Transverse colon (tissue), 4 donors: ENCODE data around the gene RPS6KA3. TPM values are rescaled to one million over a fixed set of nuclear protein-coding genes. Genes with fewer than 3 reads are reported as not detected.

Experiments
- DNase-seq: peaks from one replicate; pipeline ENCODE4 v3.0.0-alpha.2; 2019
- H3K27ac ChIP-seq, 4 donors: fragments of 200-600 bp; sonication (generic); 2 replicates each; pipeline ENCODE4 v1.5.1; 2016 to 2018; ENCODE audit warnings: inconsistent platforms in 4 of 4
- H3K27me3 ChIP-seq: fragments of 200-600 bp; sonication (generic); 2 replicates; pipeline ENCODE4 v1.5.1; 2017; ENCODE audit warnings: inconsistent platforms
- H3K36me3 ChIP-seq, 4 donors: fragments of 200-600 bp; sonication (generic); 2 replicates each; pipeline ENCODE4 v1.5.1; 2017 to 2019; ENCODE audit warnings: inconsistent platforms in 4 of 4
- H3K4me1 ChIP-seq, 4 donors: fragments of 200-600 bp; sonication (generic); 2 replicates each; pipeline ENCODE4 v1.5.1; 2017 to 2020; ENCODE audit warnings: inconsistent platforms in 4 of 4
- H3K4me3 ChIP-seq, 4 donors: fragments of 200-600 bp; sonication (generic); 1 replicate in 1 of 4; 2 replicates in 3 of 4; pipeline versions ENCODE4 v1.5.1 to v1.6.1; 2017 to 2019; ENCODE audit warnings: inconsistent platforms in 4 of 4
- H3K9me3 ChIP-seq, 2 donors: fragments of 200-600 bp; sonication (generic); 2 replicates each; pipeline ENCODE4 v1.5.1; 2017 to 2019; ENCODE audit warnings: inconsistent platforms in 2 of 2
- EP300 ChIP-seq: sonication (generic); formaldehyde crosslinking; IDR thresholded peaks from one replicate; pipeline ENCODE4 v1.6.1; 2017; ENCODE audit warnings: antibody characterized with exemption, low read depth
- POLR2A ChIP-seq: fragments of 450-650 bp; IDR thresholded peaks from one replicate; pipeline ENCODE4 v1.6.1; 2016; ENCODE audit warnings: antibody characterized with exemption, mild to moderate bottlenecking, moderate library complexity
- POLR2AphosphoS5 ChIP-seq, 3 donors: sonication (generic); formaldehyde crosslinking; IDR thresholded peaks; one replicate each; pipeline ENCODE4 v1.6.1; 2016; ENCODE audit warnings: antibody characterized with exemption in 3 of 3
- WGBS, 2 donors: methylation state at CpG; one replicate each; pipeline ENCODE4 v1.1.5; 2018; ENCODE audit warnings: low coverage in 1 of 2; 5-methylcytosine and 5-hydroxymethylcytosine counted together
- in situ Hi-C, 4 donors: fragments of 200-750 bp; cut with MboI; loops; one replicate each; pipeline versions ENCODE4 v1.15.0 to v1.15.1; 2017; ENCODE audit warnings: low sequenced_read_pairs in 3 of 4, low pct_ligation_motif_present in 1 of 4, low pct_unique_long_range_greater_than_20kb in 1 of 4
- intact Hi-C: fragments of 100-400 bp; cut with DNase I; formaldehyde crosslinking; loops from one replicate; pipeline ENCODE4 v1.15.1; 2023; ENCODE audit warnings: low total_unique reads
- total RNA-seq, 4 donors: library from RNA; depleted of rRNA; stranded (reverse); fragments of >200 nt; gene quantifications; one replicate each; pipeline ENCODE4 v1.1.0, GENCODE V29; 2016
- TF ChIP-seq, protein P1 (sequence below), 5 experiments: fragments of 200-600 bp in 3 of 5; fragments of 450-650 bp in 2 of 5; sonication (generic) in 3 of 5; IDR thresholded peaks; 1 replicate in 2 of 5; 2 replicates in 3 of 5; pipeline ENCODE4 v1.5.1; 2016 to 2017; ENCODE audit warnings: antibody characterized with exemption in 5 of 5, inconsistent platforms in 3 of 5, mild to moderate bottlenecking in 2 of 5, moderate library complexity in 1 of 5

Gene RPS6KA3
- total RNA-seq, 4 donors from 2014 or later: 28.7 to 73.0 (median 49.8) TPM

DNA sequence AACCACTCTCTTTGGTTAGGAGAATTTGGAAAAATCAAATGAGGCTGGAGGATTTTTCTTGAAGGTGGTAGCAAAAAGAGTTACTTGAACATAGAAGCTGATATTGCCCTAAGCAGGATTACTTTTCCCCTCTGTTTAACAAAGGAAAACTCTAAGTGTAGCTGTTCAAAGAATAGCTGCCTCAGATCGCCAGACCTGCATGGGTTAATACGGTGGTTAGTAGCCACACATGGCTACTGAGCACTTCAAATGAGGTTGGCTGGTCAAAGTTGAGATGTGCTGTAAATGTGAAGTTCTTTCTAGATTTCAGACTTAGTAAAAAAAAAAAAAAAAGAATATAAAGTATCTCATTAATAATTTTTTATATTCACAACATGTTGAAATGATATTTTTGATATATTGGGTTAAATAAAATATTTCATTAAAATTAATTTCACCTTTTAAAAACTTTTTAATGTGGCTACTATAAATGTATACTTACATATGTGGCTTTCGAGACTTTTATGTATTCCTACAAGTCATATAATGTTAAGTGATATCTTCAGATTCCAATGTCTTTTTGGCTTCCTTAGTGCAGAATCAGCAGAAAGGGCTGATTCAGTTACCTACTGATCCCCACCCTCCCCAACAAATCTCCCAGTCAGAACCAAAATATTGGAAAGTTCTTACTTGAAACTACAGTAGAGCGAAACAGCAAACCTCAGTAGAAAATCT is 3.3 kb upstream of the RPS6KA3 start:
- Histone ChIP-seq H3K9me3 (no peaks in the 10 kb centered on the region), H3K4me1 (no peaks in the 10 kb centered on the region), H3K27me3 (no peaks in the 10 kb centered on the region), H3K4me3 (no peak overlapping the region), H3K27ac (no peak overlapping the region), H3K36me3 (no peaks in the 10 kb centered on the region)
- TF ChIP-seq EP300: no peak
- no peak for TF ChIP-seq POLR2AphosphoS5 (IDR thresholded peaks at IDR 0.05)
- TF ChIP-seq POLR2A: no peak
- TF ChIP-seq, protein P1, sequence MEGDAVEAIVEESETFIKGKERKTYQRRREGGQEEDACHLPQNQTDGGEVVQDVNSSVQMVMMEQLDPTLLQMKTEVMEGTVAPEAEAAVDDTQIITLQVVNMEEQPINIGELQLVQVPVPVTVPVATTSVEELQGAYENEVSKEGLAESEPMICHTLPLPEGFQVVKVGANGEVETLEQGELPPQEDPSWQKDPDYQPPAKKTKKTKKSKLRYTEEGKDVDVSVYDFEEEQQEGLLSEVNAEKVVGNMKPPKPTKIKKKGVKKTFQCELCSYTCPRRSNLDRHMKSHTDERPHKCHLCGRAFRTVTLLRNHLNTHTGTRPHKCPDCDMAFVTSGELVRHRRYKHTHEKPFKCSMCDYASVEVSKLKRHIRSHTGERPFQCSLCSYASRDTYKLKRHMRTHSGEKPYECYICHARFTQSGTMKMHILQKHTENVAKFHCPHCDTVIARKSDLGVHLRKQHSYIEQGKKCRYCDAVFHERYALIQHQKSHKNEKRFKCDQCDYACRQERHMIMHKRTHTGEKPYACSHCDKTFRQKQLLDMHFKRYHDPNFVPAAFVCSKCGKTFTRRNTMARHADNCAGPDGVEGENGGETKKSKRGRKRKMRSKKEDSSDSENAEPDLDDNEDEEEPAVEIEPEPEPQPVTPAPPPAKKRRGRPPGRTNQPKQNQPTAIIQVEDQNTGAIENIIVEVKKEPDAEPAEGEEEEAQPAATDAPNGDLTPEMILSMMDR (IDR thresholded peaks at IDR 0.05): no peak
- DNase-seq: no peak
- intact Hi-C loops (no loop called here), in situ Hi-C loops (loop anchor here in 1 of 4 donors (25.0 kb wide), 1 partner anchor 167 kb away; no protein-coding TSS in a partner anchor)
- 80% methylated on average over 1 to 4 of the region's 4 CpGs for WGBS, 2 donors

- TF ChIP-seq, protein P1 (IDR thresholded peaks at IDR 0.05): no peak
- TF ChIP-seq POLR2AphosphoS5 (IDR thresholded peaks at IDR 0.05) (no peak), POLR2A (no peak), EP300 (no peak)
- 42% methylated on average over 54 of the region's 54 CpGs; no CpG with 5 or more reads in 1 of the 2 donors for WGBS, 2 donors
- peak; percentile 40 for DNase-seq
- H3K27me3 ChIP-seq: no peaks in the 10 kb centered on the region
- H3K36me3 ChIP-seq: no peaks in the 10 kb centered on the region
- peaks cover 0 to 17% (median 5%) of the 10 kb centered on the region in 4 donors for H3K4me1 ChIP-seq
- in situ Hi-C loops (loop anchor here in 1 of 4 donors (25.0 kb wide), 1 partner anchor 169 kb away; no protein-coding TSS in a partner anchor), intact Hi-C loops (no loop called here)
- H3K4me3 ChIP-seq: peak overlapping the region; percentile 44 to 80 (median 68)
- H3K27ac ChIP-seq: peak overlapping the region; percentile 88 to 94 (median 92)
- H3K9me3 ChIP-seq: no peaks in the 10 kb centered on the region
Observed at GRCh38 chrX:20267931-20268701, 1.4 kb upstream of the RPS6KA3 start.

DNA sequence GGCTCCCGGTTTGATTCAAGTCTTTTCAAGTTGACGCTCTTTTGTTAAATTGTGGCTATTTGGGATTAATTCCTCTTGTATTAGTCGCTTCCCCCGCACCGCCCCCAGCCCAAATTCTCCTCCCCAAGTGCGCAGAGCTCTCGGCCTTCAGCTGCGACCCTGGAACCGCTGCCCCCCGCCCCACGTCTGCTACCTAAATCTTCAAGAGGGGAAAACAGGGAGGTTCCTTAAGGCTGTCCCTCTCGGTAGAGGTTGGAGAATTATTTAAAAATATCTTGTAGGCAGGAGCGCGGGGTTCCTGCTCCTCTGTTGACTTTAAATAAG is 860 bp upstream of the RPS6KA3 start:
- 38% methylated on average over 14 of the region's 14 CpGs; no CpG with 5 or more reads in 1 of the 2 donors for WGBS, 2 donors
- in situ Hi-C loops (loop anchor here in 1 of 4 donors (25.0 kb wide), 1 partner anchor 170 kb away; no protein-coding TSS in a partner anchor), intact Hi-C loops (no loop called here)
- no peak for DNase-seq
- Histone ChIP-seq H3K27ac (peak overlapping the region; percentile 88 to 94 (median 92)), H3K4me3 (peak overlapping the region; percentile 44 to 80 (median 68)), H3K36me3 (no peaks in the 10 kb centered on the region), H3K4me1 (peaks cover 0 to 22% (median 5%) of the 10 kb centered on the region in 4 donors), H3K9me3 (no peaks in the 10 kb centered on the region), H3K27me3 (no peaks in the 10 kb centered on the region)
- TF ChIP-seq, protein P1 (IDR thresholded peaks at IDR 0.05): no peak
- TF ChIP-seq POLR2A (no peak), EP300 (no peak)
